Camera-type eye (tissue), 1 donor: Measurements from ENCODE around the gene APC2. TPM values are rescaled to one million over a fixed set of nuclear protein-coding genes. Genes with fewer than 3 reads are reported as not detected.

Experiments
- total RNA-seq: library from RNA; depleted of rRNA; stranded (reverse); fragments of >200 nt; gene quantifications from one replicate; pipeline ENCODE4 v1.2.3, GENCODE V29; 2014

APC2 gene, protein sequence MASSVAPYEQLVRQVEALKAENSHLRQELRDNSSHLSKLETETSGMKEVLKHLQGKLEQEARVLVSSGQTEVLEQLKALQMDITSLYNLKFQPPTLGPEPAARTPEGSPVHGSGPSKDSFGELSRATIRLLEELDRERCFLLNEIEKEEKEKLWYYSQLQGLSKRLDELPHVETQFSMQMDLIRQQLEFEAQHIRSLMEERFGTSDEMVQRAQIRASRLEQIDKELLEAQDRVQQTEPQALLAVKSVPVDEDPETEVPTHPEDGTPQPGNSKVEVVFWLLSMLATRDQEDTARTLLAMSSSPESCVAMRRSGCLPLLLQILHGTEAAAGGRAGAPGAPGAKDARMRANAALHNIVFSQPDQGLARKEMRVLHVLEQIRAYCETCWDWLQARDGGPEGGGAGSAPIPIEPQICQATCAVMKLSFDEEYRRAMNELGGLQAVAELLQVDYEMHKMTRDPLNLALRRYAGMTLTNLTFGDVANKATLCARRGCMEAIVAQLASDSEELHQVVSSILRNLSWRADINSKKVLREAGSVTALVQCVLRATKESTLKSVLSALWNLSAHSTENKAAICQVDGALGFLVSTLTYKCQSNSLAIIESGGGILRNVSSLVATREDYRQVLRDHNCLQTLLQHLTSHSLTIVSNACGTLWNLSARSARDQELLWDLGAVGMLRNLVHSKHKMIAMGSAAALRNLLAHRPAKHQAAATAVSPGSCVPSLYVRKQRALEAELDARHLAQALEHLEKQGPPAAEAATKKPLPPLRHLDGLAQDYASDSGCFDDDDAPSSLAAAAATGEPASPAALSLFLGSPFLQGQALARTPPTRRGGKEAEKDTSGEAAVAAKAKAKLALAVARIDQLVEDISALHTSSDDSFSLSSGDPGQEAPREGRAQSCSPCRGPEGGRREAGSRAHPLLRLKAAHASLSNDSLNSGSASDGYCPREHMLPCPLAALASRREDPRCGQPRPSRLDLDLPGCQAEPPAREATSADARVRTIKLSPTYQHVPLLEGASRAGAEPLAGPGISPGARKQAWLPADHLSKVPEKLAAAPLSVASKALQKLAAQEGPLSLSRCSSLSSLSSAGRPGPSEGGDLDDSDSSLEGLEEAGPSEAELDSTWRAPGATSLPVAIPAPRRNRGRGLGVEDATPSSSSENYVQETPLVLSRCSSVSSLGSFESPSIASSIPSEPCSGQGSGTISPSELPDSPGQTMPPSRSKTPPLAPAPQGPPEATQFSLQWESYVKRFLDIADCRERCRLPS (N-terminal part only)
- total RNA-seq = 112 TPM

DNA sequence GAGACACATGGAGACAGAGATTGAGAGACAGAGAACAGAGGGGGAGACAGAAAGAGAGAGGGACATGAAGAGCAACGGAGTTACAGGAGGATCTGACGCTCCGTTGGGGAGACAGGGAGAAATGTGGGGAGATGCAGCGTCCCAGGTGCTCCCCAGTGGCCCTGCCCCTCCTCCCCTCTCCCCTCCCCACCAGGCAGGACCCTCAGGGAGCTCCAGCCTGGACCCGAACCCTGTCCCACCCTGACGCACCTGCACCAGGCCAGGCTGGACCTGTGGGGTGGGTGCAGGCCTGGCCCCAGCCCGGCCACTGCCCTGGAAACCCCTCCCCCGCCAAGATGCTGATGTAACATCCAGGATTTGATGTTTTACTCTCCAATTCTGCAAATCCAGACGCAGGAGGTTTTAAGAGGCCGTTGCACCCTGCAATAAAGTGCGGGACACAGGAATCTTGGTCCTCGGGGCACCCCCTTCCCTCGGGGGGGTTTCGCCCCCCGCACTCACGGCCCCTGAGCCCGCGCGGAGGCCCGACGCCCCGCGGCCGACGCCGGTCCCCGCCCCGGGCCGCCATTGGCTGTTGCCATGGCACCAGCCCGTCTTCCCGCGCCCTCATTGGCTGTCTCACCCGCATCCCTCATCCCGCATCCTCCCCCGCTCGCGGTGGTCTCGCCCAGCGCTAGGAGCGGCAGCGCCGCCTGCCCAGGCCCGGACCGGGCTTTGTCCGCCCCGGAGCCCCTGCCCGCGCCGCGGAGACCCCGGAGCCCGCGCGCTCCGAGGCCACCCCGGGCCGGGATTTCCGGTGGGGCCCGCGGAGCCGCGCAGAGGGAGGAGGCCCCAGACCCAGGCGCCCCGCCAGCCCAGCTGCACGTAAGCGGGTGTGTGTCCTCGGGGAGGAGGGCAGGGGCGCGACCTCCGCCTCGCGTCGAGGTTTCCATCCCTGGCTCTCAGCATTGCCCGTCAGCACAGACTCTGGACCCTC lies at the start of gene APC2:
Gene APC2 (plus strand): TSS at position 655 of the 976 bp plus-strand sequence. CDS start 2,881 bp downstream, outside the sequence.

DNA sequence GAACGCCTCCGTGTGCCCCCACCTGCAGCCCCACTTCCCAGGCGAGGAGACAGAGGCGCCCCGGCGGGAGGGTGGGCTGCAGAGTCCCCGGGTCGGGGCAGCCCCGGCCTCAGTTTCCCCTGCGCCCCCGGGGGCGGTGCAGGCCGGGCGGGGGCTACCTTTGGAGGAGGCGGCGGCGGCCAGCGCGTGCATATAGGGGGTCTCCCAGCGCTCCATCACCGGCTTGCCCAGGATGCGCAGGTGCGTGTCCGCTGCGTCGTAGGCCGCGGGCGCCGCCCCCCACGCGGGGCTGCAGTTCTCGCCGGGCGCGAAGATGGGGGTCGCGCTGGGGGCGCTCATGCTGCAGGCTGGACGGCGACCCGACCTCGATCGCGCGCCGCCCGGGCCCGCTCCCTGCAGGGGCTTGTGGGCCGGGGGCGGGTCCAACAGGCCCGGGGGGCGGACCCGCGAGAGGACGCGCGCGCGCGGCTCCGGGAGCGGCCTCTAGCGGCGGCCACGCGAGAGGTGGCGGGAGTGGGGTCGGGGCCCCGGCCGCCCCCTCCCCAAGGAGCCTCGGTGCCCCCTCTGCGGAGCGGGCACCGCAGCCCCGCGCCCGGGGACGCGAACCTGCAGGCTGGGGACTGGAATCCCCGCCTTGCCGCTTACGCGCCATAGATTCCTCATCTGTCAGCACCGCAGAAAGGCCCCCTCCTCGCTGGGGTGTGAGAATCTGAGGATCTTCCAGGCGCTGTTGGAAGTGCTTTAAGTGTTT lies 48.6 kb upstream of the APC2 start, which contains the start of gene GAMT:
Gene GAMT (minus strand): TSS at position 405 of the 751 bp plus-strand sequence. CDS start 66 bp downstream, at position 339.

GRCh38 chr19:1407528-1408299 lies 42.2 kb upstream of the APC2 start, which contains the start of gene DAZAP1:
Gene DAZAP1, plus strand, starts transcription at chr19:1407586. Its CDS starts 188 bp downstream, at chr19:1407774.

GRCh38 chr19:1438035-1438932 lies 11.6 kb upstream of the APC2 start, which contains the start of gene RPS15:
Gene RPS15, plus strand, starts transcription at chr19:1438396. Its CDS starts 30 bp downstream, at chr19:1438426.

GRCh38 chr19:1478934-1479707 lies 29.2 kb downstream of the APC2 start, which contains the start of gene C19orf25:
Gene C19orf25, minus strand, starts transcription at chr19:1479215. Its CDS starts 312 bp downstream, at chr19:1478903.

DNA sequence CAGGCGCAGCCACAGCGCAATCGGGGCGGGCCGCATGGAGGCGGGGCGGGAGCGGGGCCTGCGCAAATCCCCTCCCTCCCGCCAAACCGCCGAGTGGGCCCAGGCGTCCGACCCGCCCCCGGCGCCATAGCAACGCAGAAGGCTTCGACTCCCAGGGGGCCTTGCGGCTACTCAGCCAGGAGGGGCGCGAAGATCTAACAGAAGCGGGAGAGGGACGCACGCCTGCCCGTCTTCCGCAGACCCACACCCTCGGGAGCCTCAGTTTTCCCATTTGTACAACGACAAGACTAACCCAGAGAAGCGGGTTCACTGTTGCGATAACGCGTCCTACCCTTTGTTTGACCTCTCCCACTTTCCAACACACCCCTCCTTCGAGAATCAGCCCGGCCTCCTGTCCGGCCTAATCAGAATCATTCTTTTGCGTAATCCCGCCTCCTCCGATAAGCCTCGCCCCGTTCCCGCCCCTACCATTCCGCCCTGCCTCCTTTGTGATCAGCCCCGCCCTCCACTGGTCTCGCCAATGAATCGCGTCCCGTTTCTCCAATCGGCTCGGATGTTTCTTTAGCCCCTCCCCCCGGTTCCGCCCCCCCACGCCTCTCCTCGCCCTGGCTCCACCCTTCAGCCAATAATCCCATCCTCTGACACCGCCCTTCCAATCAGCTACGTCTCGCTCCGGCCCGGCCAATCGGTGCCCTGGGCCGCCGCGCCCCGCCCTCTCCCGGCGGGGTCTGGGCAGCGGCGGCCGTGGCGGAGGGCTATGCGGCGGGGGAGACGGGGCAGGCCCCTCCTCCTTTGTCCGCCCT lies 40.6 kb downstream of the APC2 start, which contains the start of gene PCSK4:
Gene PCSK4 (minus strand): TSS at position 40 of the 803 bp plus-strand sequence. CDS start 4 bp downstream, at position 36.

DNA sequence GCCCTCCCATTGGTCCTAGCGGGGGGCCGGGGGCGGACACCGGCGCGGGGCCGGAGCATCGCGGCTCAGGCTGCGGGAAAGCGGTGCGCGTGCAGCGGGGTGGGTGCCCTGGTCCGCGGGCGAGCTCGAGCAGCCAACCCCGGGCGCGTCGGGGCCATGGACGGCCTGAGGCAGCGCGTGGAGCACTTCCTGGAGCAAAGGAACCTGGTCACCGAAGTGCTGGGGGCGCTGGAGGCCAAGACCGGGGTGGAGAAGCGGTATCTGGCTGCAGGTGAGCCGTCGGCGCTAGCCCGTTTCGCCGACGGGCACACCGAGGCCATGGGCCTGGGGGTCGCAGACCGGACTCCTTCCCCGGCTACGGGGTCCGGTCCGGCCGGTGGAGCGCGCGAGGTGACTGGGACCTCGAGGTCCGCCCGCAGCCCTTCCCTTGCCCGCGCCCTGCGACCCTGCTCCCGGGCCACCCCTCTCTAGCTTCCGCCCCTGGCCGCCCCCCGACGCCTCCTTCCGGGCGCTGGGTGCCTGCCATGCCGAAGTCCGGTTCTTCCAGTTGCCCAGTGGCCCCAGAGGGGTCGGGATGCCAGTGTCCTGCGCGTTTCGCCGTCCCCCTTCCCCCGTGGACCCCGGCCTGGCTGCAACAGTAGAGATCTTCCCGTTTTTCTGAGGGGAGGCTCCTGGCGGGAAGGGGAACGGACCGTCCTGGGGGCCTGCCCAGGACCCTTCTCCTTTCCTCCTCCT lies 41.4 kb downstream of the APC2 start, which contains the start of gene REEP6:
Gene REEP6 (plus strand): TSS at position 68 of the 735 bp plus-strand sequence. CDS start 89 bp downstream, at position 157.

GRCh38 chr19:1512671-1513498 lies 63.0 kb downstream of the APC2 start, which contains the start of gene ADAMTSL5:
Gene ADAMTSL5, minus strand, starts transcription at chr19:1513019. Its CDS starts 2,076 bp downstream, at chr19:1510943.

Other genes starting within 250 kb of the APC2 start
- gene STK11, start 244.3 kb upstream of the APC2 start, total RNA-seq = 58.2 TPM
- gene CBARP, start 212.1 kb upstream of the APC2 start, total RNA-seq = 6.2 TPM
- 30.1 TPM for gene ATP5F1D, start 208.4 kb upstream of the APC2 start, total RNA-seq
- gene MIDN, start 201.5 kb upstream of the APC2 start, total RNA-seq = 48.5 TPM
- 961 TPM for gene CIRBP, start 180.8 kb upstream of the APC2 start, total RNA-seq
- gene FAM174C, start 174.6 kb upstream of the APC2 start, total RNA-seq = 14.2 TPM
- 12.1 TPM for gene EFNA2, start 164.2 kb upstream of the APC2 start, total RNA-seq
- 69.5 TPM for gene NDUFS7, start 66.2 kb upstream of the APC2 start, total RNA-seq
- gene GAMT, start 48.6 kb upstream of the APC2 start, total RNA-seq = 26.2 TPM
- gene DAZAP1, start 42.5 kb upstream of the APC2 start, total RNA-seq = 45.7 TPM
- 926 TPM for gene RPS15, start 11.7 kb upstream of the APC2 start, total RNA-seq
- 30.6 TPM for gene C19orf25, start 29.1 kb downstream of the APC2 start, total RNA-seq
- 8.0 TPM for gene PCSK4, start 40.2 kb downstream of the APC2 start, total RNA-seq
- 20.6 TPM for gene REEP6, start 41.1 kb downstream of the APC2 start, total RNA-seq
- gene ADAMTSL5, start 62.9 kb downstream of the APC2 start, total RNA-seq = 5.2 TPM
- 0.16 TPM for gene PLK5, start 74.0 kb downstream of the APC2 start, total RNA-seq
- 31.4 TPM for gene MEX3D, start 118.2 kb downstream of the APC2 start, total RNA-seq
- 82.3 TPM for gene MBD3, start 142.7 kb downstream of the APC2 start, total RNA-seq
- gene UQCR11, start 155.3 kb downstream of the APC2 start, total RNA-seq = 21.9 TPM
- 88.8 TPM for gene TCF3, start 202.5 kb downstream of the APC2 start, total RNA-seq